Suprapubic skin (tissue), 4 donors: ENCODE data around the gene NTSR1. TPM values are rescaled to one million over a fixed set of nuclear protein-coding genes. Genes with fewer than 3 reads are reported as not detected.

ENCODE experiments used
- DNase-seq, 2 donors: peaks; one replicate each; pipeline ENCODE4 v3.0.0-alpha.2; 2019; ENCODE audit warnings: low spot score in 2 of 2
- H3K27ac ChIP-seq: fragments of 200-600 bp; sonication (generic); one replicate; pipeline ENCODE4 v1.5.1; 2019
- H3K27me3 ChIP-seq: fragments of 200-600 bp; sonication (generic); one replicate; pipeline ENCODE4 v1.5.1; 2019
- H3K36me3 ChIP-seq: fragments of 200-600 bp; sonication (generic); one replicate; pipeline ENCODE4 v1.5.1; 2019
- H3K4me1 ChIP-seq: fragments of 200-600 bp; sonication (generic); one replicate; pipeline ENCODE4 v1.5.1; 2019
- H3K4me3 ChIP-seq: fragments of 200-600 bp; sonication (generic); one replicate; pipeline ENCODE4 v1.5.1; 2019; ENCODE audit warnings: mild to moderate bottlenecking
- H3K9me3 ChIP-seq: fragments of 200-600 bp; sonication (generic); one replicate; pipeline ENCODE4 v1.5.1; 2019
- CTCF ChIP-seq, 2 donors: fragments of 200-600 bp in 1 of 2; fragments of 450-650 bp in 1 of 2; sonication (generic) in 1 of 2; IDR thresholded peaks; one replicate each; pipeline ENCODE4 v1.5.1; 2016 to 2019; ENCODE audit warnings: antibody characterized with exemption in 2 of 2, mild to moderate bottlenecking in 1 of 2, moderate library complexity in 1 of 2
- EP300 ChIP-seq: sonication (generic); formaldehyde crosslinking; IDR thresholded peaks from one replicate; pipeline ENCODE4 v1.6.1; 2017; ENCODE audit warnings: antibody characterized with exemption
- POLR2A ChIP-seq, 2 donors: fragments of 450-650 bp; IDR thresholded peaks; one replicate each; pipeline ENCODE4 v1.6.1; 2017; ENCODE audit warnings: antibody characterized with exemption in 2 of 2, mild to moderate bottlenecking in 2 of 2, moderate library complexity in 2 of 2
- POLR2AphosphoS5 ChIP-seq, 3 donors: sonication (generic); formaldehyde crosslinking; IDR thresholded peaks; one replicate each; pipeline ENCODE4 v1.6.1; 2017; ENCODE audit warnings: antibody characterized with exemption in 3 of 3
- WGBS: methylation state at CpG from one replicate; pipeline ENCODE4 v1.1.5; 2018; 5-methylcytosine and 5-hydroxymethylcytosine counted together
- total RNA-seq, 4 donors: library from RNA; depleted of rRNA; stranded (reverse); fragments of >200 nt; gene quantifications; one replicate each; pipeline ENCODE4 v1.1.0, GENCODE V29; 2016

NTSR1 gene
- total RNA-seq, 4 donors from 2014 or later: 0.16 to 0.55 TPM; not detected in 2

- DNase-seq: peak in 1 of 2 donors; percentile 54
- H3K27me3 ChIP-seq: peaks cover 82% of the 10 kb centered on the region
Observed at GRCh38 chr20:62735331-62735821, 26.7 kb downstream of the NTSR1 start.

GRCh38 chr20:62736026-62736406, 27.4 kb downstream of the NTSR1 start:
- DNase-seq: no peak
- WGBS: 90% methylated on average over 7 of the region's 8 CpGs
- Histone ChIP-seq H3K27me3 (peaks cover 89% of the 10 kb centered on the region), H3K36me3 (no peaks in the 10 kb centered on the region), H3K9me3 (no peaks in the 10 kb centered on the region), H3K27ac (no peak overlapping the region), H3K4me3 (no peak overlapping the region), H3K4me1 (peaks cover 19% of the 10 kb centered on the region)
- TF ChIP-seq POLR2AphosphoS5 (IDR thresholded peaks at IDR 0.05) (no peak), CTCF (IDR thresholded peaks at IDR 0.05) (no peak), POLR2A (IDR thresholded peaks at IDR 0.05) (no peak), EP300 (no peak)

More at GRCh38 chr20:62735331-62735821, 26.7 kb downstream of the NTSR1 start:
- Histone ChIP-seq H3K4me3 (no peak overlapping the region), H3K36me3 (no peaks in the 10 kb centered on the region), H3K27ac (no peak overlapping the region), H3K9me3 (no peaks in the 10 kb centered on the region), H3K4me1 (peaks cover 13% of the 10 kb centered on the region)
- 67% methylated on average over 15 of the region's 19 CpGs for WGBS
- TF ChIP-seq EP300: no peak
- no peak for TF ChIP-seq POLR2AphosphoS5 (IDR thresholded peaks at IDR 0.05)
- TF ChIP-seq CTCF (IDR thresholded peaks at IDR 0.05): no peak
- TF ChIP-seq POLR2A (IDR thresholded peaks at IDR 0.05): no peak

GRCh38 chr20:62736407-62737071, 27.9 kb downstream of the NTSR1 start:
- TF ChIP-seq POLR2A (IDR thresholded peaks at IDR 0.05) (no peak), EP300 (no peak), CTCF (IDR thresholded peaks at IDR 0.05) (no peak), POLR2AphosphoS5 (IDR thresholded peaks at IDR 0.05) (no peak)
- 81% methylated on average over 14 of the region's 14 CpGs for WGBS

GRCh38 chr20:62737271-62737811, 28.7 kb downstream of the NTSR1 start:
- H3K9me3 ChIP-seq: no peaks in the 10 kb centered on the region
- peaks cover 93% of the 10 kb centered on the region for H3K27me3 ChIP-seq
- H3K36me3 ChIP-seq: no peaks in the 10 kb centered on the region
- no peak overlapping the region for H3K4me3 ChIP-seq
- 84% methylated on average over 13 of the region's 20 CpGs for WGBS
- DNase-seq: no peak
- TF ChIP-seq CTCF (IDR thresholded peaks at IDR 0.05) (no peak), EP300 (no peak)
- H3K27ac ChIP-seq: no peak overlapping the region
- H3K4me1 ChIP-seq: peaks cover 23% of the 10 kb centered on the region

More at GRCh38 chr20:62736407-62737071, 27.9 kb downstream of the NTSR1 start:
- H3K27ac ChIP-seq: no peak overlapping the region
- H3K4me3 ChIP-seq: no peak overlapping the region
- H3K36me3 ChIP-seq: no peaks in the 10 kb centered on the region
- peaks cover 93% of the 10 kb centered on the region for H3K27me3 ChIP-seq
- peak in 1 of 2 donors; percentile 15 for DNase-seq
- no peaks in the 10 kb centered on the region for H3K9me3 ChIP-seq
- H3K4me1 ChIP-seq: peaks cover 23% of the 10 kb centered on the region

GRCh38 chr20:62738025-62738881, 29.6 kb downstream of the NTSR1 start:
- Histone ChIP-seq H3K4me1 (peaks cover 23% of the 10 kb centered on the region), H3K4me3 (no peak overlapping the region), H3K9me3 (no peaks in the 10 kb centered on the region), H3K27ac (no peak overlapping the region), H3K27me3 (peaks cover 94% of the 10 kb centered on the region), H3K36me3 (no peaks in the 10 kb centered on the region)
- DNase-seq: peak in 1 of 2 donors; percentile 75
- WGBS: 85% methylated on average over 17 of the region's 29 CpGs
- no peak for TF ChIP-seq POLR2AphosphoS5 (IDR thresholded peaks at IDR 0.05)
- TF ChIP-seq CTCF (IDR thresholded peaks at IDR 0.05): no peak
- TF ChIP-seq EP300: no peak
- TF ChIP-seq POLR2A (IDR thresholded peaks at IDR 0.05): no peak
